GM12873 (cell line): Measurements from ENCODE around the gene KAZALD1.
A peak's percentile ranks its signal among the peaks of the same experiment; 100 is the strongest.

Source experiments
- CTCF ChIP-seq: IDR thresholded peaks from 2 replicates; pipeline ENCODE4 v1.5.1; 2012; ENCODE audit warnings: low read depth, mild to moderate bottlenecking, moderate library complexity, low read length, control low read depth; ENCODE audit not compliant: insufficient read depth; ENCODE audit errors: missing control alignments

KAZALD1 gene

GRCh38 chr10:101062232-101063049, 652 bp downstream of the KAZALD1 start:
- peak; percentile 65 for TF ChIP-seq CTCF

GRCh38 chr10:101063050-101063525, 1.3 kb downstream of the KAZALD1 start:
- no peak for TF ChIP-seq CTCF

GRCh38 chr10:101063548-101064414, 2.0 kb downstream of the KAZALD1 start:
- no peak for TF ChIP-seq CTCF

- no peak for TF ChIP-seq CTCF
These were observed 2.7 kb downstream of the KAZALD1 start for GRCh38 chr10:101064415-101065030.

- no peak for TF ChIP-seq CTCF
These were observed 3.8 kb downstream of the KAZALD1 start for GRCh38 chr10:101065481-101066145.

GRCh38 chr10:101066146-101066895, 4.5 kb downstream of the KAZALD1 start:
- TF ChIP-seq CTCF: peak; percentile 57
